Immature natural killer cell (primary cell): ENCODE measurements around the gene FLYWCH1. TPM values are rescaled to one million over a fixed set of nuclear protein-coding genes. Genes with fewer than 3 reads are reported as not detected.

Source experiments
- DNase-seq, 3 donors: peaks; one replicate each; pipeline ENCODE4 v3.0.0; 2022; ENCODE audit warnings: mixed read lengths in 1 of 3
- H3K27ac Mint-ChIP-seq, 6 donors: one replicate each; pipeline ENCODE4 v1.8.0; 2020; ENCODE audit warnings: mixed read lengths in 6 of 6, mild to moderate bottlenecking in 5 of 6, inconsistent platforms in 4 of 6, moderate library complexity in 3 of 6
- H3K27me3 Mint-ChIP-seq, 3 donors: one replicate each; pipeline ENCODE4 v1.8.0; 2020 to 2021; ENCODE audit warnings: low read depth in 3 of 3, mild to moderate bottlenecking in 3 of 3, mixed read lengths in 3 of 3, moderate library complexity in 3 of 3, inconsistent platforms in 1 of 3
- H3K36me3 Mint-ChIP-seq, 3 donors: one replicate each; pipeline ENCODE4 v1.8.0; 2020; ENCODE audit warnings: mixed read lengths in 3 of 3, inconsistent platforms in 2 of 3, mild to moderate bottlenecking in 2 of 3
- H3K4me1 Mint-ChIP-seq, 2 donors: one replicate each; pipeline ENCODE4 v1.8.0; 2020; ENCODE audit warnings: inconsistent platforms in 2 of 2, mild to moderate bottlenecking in 2 of 2, mixed read lengths in 2 of 2, moderate library complexity in 1 of 2
- H3K4me3 Mint-ChIP-seq, 5 donors: one replicate each; pipeline ENCODE4 v1.8.0; 2020; ENCODE audit warnings: mild to moderate bottlenecking in 5 of 5, mixed read lengths in 5 of 5, inconsistent platforms in 3 of 5, moderate library complexity in 3 of 5
- H3K9me3 Mint-ChIP-seq, 6 donors: one replicate each; pipeline ENCODE4 v1.8.0; 2020; ENCODE audit warnings: mild to moderate bottlenecking in 6 of 6, mixed read lengths in 6 of 6, inconsistent platforms in 4 of 6, moderate library complexity in 3 of 6
- polyA plus RNA-seq, 3 donors: library from polyadenylated mRNA; unstranded; fragments of 300-500 nt; fragmentation: Illumina TruSeq; gene quantifications; one replicate each; pipeline ENCODE4 v1.2.3, GENCODE V29; 2021

The FLYWCH1 gene
- polyA plus RNA-seq, 3 donors from 2014 or later, result 2.5 to 16.1 (median 4.8) TPM

DNA sequence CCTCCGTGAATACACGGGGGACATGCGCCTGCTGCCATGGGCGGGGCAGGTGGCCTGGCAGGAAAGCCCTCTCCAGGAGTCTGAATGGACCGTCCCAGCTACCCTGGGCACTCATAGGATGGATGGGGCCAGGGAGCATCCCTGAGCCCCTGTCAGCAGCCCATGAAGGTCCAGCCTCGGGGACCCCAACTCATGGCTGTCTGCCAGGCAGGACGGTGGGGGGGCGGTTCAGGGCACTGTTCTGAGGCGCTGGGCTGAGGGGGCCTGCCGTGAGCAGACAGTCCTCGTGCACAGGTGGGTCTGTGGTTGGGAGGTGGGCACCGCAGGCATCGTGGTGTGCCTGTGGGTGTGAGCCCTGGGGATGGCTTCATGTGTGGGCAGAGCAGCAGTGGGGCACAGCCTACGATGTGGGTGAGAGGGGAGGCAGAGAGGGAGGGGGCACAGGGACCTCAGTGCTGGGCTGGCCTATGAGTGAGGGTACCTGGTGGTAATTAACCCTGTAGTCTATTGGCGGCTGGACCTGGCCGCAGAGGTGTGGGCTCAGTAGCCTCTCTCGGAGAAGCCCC is 75.0 kb downstream of the FLYWCH1 start:
- DNase-seq, result no peak
- H3K4me3 Mint-ChIP-seq, result no peak overlapping the region
- no peaks in the 10 kb centered on the region for H3K9me3 Mint-ChIP-seq
- no peak overlapping the region for H3K27ac Mint-ChIP-seq
- H3K36me3 Mint-ChIP-seq, result no peaks in the 10 kb centered on the region
- peaks cover 1 to 2% (median 1%) of the 10 kb centered on the region in 3 donors for H3K27me3 Mint-ChIP-seq
- H3K4me1 Mint-ChIP-seq, result peaks cover 8 to 9% of the 10 kb centered on the region in 2 donors

- Mint-ChIP-seq H3K27me3 (peaks cover 0 to 1% (median 1%) of the 10 kb centered on the region in 3 donors), H3K9me3 (no peaks in the 10 kb centered on the region), H3K27ac (no peak overlapping the region), H3K36me3 (no peaks in the 10 kb centered on the region), H3K4me1 (peaks cover 3 to 6% of the 10 kb centered on the region in 2 donors), H3K4me3 (no peak overlapping the region)
- no peak for DNase-seq
Measured at GRCh38 chr16:2987286-2987685, 75.6 kb downstream of the FLYWCH1 start.

- Mint-ChIP-seq H3K4me1 (peaks cover 0 to 4% of the 10 kb centered on the region in 2 donors), H3K27ac (no peak overlapping the region), H3K36me3 (no peaks in the 10 kb centered on the region), H3K4me3 (no peak overlapping the region), H3K9me3 (no peaks in the 10 kb centered on the region), H3K27me3 (no peaks in the 10 kb centered on the region)
- no peak for DNase-seq
Measured at GRCh38 chr16:2987833-2988232, 76.1 kb downstream of the FLYWCH1 start.

DNA sequence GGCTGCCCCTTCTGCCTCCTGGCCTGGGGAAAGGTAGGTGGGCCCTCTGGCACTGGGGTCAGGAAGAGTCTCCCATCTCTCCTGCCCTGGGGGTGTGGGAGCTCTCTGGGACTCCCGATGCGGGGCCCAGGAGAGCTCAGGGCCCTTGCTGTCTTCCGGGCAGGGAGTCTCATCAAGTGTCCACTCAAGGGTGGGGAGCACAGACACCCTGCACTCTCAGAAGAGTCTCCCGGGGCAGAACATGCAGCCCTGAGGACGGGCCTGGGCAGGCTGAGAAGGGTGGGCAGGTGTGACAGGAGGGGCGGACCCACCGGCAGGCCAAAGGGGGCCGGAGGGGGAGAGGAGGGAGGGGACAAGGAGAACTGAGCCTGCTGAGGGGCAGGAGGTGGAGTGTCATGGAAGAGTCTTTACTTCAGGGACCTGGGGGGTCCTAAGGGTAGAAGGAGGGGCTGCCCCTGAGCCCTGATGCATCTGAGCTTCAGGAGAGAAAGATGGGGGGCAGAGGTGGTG is 76.9 kb downstream of the FLYWCH1 start:
- peaks cover 0 to 4% of the 10 kb centered on the region in 2 donors for H3K4me1 Mint-ChIP-seq
- H3K27me3 Mint-ChIP-seq, result no peaks in the 10 kb centered on the region
- no peak overlapping the region for H3K4me3 Mint-ChIP-seq
- H3K9me3 Mint-ChIP-seq, result no peaks in the 10 kb centered on the region
- no peaks in the 10 kb centered on the region for H3K36me3 Mint-ChIP-seq
- no peak overlapping the region for H3K27ac Mint-ChIP-seq
- no peak for DNase-seq

GRCh38 chr16:2990891-2991290 is 79.2 kb downstream of the FLYWCH1 start:
- Mint-ChIP-seq H3K4me3 (no peak overlapping the region), H3K27me3 (no peaks in the 10 kb centered on the region), H3K36me3 (no peaks in the 10 kb centered on the region), H3K9me3 (no peaks in the 10 kb centered on the region), H3K27ac (no peak overlapping the region), H3K4me1 (no peaks in the 10 kb centered on the region)
- no peak for DNase-seq

DNA sequence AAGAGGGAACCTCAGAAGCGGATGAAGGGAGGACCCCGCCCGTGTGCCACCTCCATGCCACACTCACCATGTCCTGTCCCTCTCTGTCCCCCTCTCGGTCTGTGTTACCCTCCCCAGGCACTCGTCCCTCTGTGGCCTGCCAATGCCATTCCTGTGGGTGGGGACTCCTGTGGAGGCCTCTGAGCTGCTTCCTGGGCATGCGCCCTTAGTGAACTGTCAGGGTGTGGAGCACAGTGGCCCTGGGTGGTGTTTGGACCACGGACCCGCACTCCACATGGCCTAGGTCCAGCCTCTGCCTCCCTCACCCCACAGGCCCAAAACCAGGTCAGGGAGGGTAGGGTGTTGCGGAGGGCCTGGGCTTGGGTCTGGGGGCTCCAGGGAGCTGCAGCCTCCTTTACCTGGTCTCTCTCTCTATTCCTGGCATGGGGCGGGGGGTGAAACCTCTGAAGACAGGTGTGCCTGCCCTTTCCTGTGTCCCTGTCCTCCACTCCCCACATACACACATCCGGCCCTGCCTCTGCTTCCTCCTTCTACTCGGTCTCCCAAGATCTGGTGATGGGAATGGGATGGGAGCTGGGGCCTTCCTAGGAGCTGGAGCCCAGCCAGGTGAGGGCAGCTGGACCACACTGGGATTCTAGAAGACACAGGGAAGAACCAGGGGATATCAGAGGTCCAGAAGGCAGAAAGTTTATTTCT is 80.0 kb downstream of the FLYWCH1 start:
- Mint-ChIP-seq H3K4me3 (no peak overlapping the region), H3K27me3 (no peaks in the 10 kb centered on the region), H3K27ac (no peak overlapping the region), H3K36me3 (no peaks in the 10 kb centered on the region), H3K9me3 (no peaks in the 10 kb centered on the region), H3K4me1 (no peaks in the 10 kb centered on the region)
- DNase-seq, result no peak

DNA sequence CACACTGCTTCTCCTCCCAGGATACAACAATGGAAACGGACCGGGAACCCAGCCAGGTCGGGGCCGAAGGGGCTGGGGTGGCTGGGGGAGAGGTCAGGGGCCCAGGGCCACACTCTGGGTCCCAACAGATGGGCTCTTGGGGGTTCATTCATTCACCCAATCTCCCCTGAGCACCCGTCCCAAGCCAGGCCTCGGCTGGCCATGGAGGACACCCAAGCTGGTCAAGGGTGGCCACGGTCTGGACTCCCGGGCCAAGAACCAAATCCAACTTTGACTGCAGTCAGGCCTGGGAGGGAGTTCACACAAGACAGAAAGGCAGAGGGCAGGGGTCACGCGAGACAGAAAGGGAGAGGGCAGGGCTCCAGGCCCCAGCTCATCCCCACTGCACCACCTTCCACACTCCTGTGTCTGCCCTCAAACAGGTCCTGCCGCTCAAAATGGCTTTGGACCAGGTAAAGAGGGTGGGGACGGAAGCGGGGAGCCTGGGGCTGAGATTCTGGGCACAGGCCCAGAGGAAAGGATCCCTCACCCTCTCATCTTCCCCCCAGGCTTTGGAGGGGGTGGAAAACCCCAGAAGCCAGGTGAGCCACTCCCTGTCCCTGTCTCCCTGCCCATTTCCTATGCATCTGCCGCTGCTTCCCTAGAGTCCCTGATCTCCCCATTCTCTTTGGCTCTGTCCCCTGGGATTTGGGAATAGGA is 80.8 kb downstream of the FLYWCH1 start:
- H3K36me3 Mint-ChIP-seq, result no peaks in the 10 kb centered on the region
- no peak overlapping the region for H3K27ac Mint-ChIP-seq
- H3K27me3 Mint-ChIP-seq, result no peaks in the 10 kb centered on the region
- no peak for DNase-seq
- H3K9me3 Mint-ChIP-seq, result no peaks in the 10 kb centered on the region
- H3K4me3 Mint-ChIP-seq, result no peak overlapping the region
- no peaks in the 10 kb centered on the region for H3K4me1 Mint-ChIP-seq

DNA sequence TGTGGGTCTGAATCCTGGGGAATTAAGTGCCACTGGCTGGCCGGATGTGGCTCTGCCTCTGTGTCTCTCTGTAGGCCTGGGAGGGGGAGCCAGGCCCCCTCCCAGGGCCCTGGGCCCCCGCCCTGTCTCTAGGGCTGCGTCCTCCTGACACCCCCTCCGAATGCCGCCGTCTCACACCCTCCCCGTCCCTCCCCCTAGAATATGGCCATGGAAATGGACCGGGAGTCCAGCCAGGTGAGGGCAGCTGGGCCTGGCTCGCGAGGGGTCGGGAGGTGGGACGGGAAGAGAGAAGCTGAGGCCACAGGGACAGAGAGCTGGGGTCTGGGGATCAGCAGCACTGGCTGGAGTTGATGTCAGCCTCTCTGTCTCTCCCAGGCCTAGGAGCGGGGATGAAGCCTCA is 84.6 kb downstream of the FLYWCH1 start:
- DNase-seq, result no peak
- Mint-ChIP-seq H3K4me1 (no peaks in the 10 kb centered on the region), H3K4me3 (no peak overlapping the region), H3K36me3 (no peaks in the 10 kb centered on the region), H3K9me3 (no peaks in the 10 kb centered on the region), H3K27ac (no peak overlapping the region), H3K27me3 (no peaks in the 10 kb centered on the region)

DNA sequence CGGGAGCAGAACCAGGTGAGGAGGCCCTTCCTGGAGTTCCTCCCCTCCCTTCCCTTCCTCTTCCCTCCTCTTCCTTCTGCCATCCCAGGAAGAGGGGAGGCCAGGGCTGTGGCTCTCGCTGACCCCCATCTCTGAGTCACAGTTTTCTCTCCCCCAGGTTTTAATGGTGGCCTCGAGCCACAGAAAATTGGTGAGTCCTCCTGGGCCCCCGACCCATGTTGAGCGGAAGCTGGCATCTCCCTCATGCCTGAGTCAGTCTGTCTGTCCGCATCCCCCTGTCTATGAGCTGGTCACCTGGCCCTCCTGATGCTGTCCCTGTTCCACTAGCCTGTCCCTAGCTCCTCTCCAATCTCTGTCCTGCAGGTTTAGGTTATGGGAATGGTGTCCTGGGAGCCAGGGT is 88.2 kb downstream of the FLYWCH1 start:
- Mint-ChIP-seq H3K4me3 (no peak overlapping the region), H3K4me1 (peaks cover 0 to 7% of the 10 kb centered on the region in 2 donors), H3K36me3 (no peaks in the 10 kb centered on the region), H3K27me3 (peaks cover 0 to 7% (median 5%) of the 10 kb centered on the region in 3 donors), H3K27ac (no peak overlapping the region), H3K9me3 (no peaks in the 10 kb centered on the region)
- DNase-seq, result no peak

- Mint-ChIP-seq H3K27me3 (peaks cover 0 to 9% (median 5%) of the 10 kb centered on the region in 3 donors), H3K4me3 (no peak overlapping the region), H3K4me1 (peaks cover 0 to 7% of the 10 kb centered on the region in 2 donors), H3K36me3 (no peaks in the 10 kb centered on the region), H3K9me3 (no peaks in the 10 kb centered on the region), H3K27ac (peak overlapping the region in 1 of 6 donors; percentile 28)
- no peak for DNase-seq
Measured at GRCh38 chr16:3000540-3000939, 88.8 kb downstream of the FLYWCH1 start.

Other genes with a start within 250 kb of the FLYWCH1 start
- gene KCTD5, start 229.4 kb upstream of the FLYWCH1 start, polyA plus RNA-seq, result 10 to 100 TPM; 22.2 to 38.9 (median 25.9) TPM
- gene PRSS27, start 191.7 kb upstream of the FLYWCH1 start, polyA plus RNA-seq, result under 1 TPM in 1 of 3 donors, not detected in 2; 0.18 TPM
- 100 to 1,000 TPM in 1 of 3 donors, 10 to 100 TPM in 2; 11.5 to 113 (median 24.2) TPM for gene SRRM2, start 159.3 kb upstream of the FLYWCH1 start, polyA plus RNA-seq
- gene ELOB, start 134.7 kb upstream of the FLYWCH1 start, polyA plus RNA-seq, result 100 to 1,000 TPM; 252 to 523 (median 328) TPM
- 1 to 10 TPM in 2 of 3 donors, not detected in 1; 1.1 to 4.0 TPM for gene PRSS33, start 124.4 kb upstream of the FLYWCH1 start, polyA plus RNA-seq
- not detected for gene PRSS41, start 113.5 kb upstream of the FLYWCH1 start, polyA plus RNA-seq
- 10 to 100 TPM in 1 of 3 donors, 1 to 10 TPM in 2; 3.1 to 11.0 (median 6.8) TPM for gene PRSS21, start 94.7 kb upstream of the FLYWCH1 start, polyA plus RNA-seq
- gene ZG16B, start 81.6 kb upstream of the FLYWCH1 start, polyA plus RNA-seq, result 1 to 10 TPM; 1.2 to 3.9 (median 1.5) TPM
- gene PRSS22, start 53.8 kb upstream of the FLYWCH1 start, polyA plus RNA-seq, result under 1 TPM in 2 of 3 donors, not detected in 1; 0.23 to 0.40 TPM
- 10 to 100 TPM; 15.9 to 24.5 (median 18.3) TPM for gene FLYWCH2, start 28.7 kb upstream of the FLYWCH1 start, polyA plus RNA-seq
- not detected for gene KREMEN2, start 52.3 kb downstream of the FLYWCH1 start, polyA plus RNA-seq
- gene PAQR4, start 57.4 kb downstream of the FLYWCH1 start, polyA plus RNA-seq, result 1 to 10 TPM; 2.7 to 3.5 (median 2.7) TPM
- gene PKMYT1, start 68.5 kb downstream of the FLYWCH1 start, polyA plus RNA-seq, result 1 to 10 TPM in 2 of 3 donors, not detected in 1; 3.2 to 4.3 TPM
- not detected for gene CLDN9, start 101.0 kb downstream of the FLYWCH1 start, polyA plus RNA-seq
- not detected for gene CLDN6, start 106.3 kb downstream of the FLYWCH1 start, polyA plus RNA-seq
- gene TNFRSF12A, start 108.4 kb downstream of the FLYWCH1 start, polyA plus RNA-seq, result 1 to 10 TPM; 1.2 to 1.4 (median 1.4) TPM
- gene HCFC1R1, start 112.0 kb downstream of the FLYWCH1 start, polyA plus RNA-seq, result 10 to 100 TPM; 17.2 to 37.3 (median 21.5) TPM
- gene THOC6, start 112.1 kb downstream of the FLYWCH1 start, polyA plus RNA-seq, result 10 to 100 TPM; 40.1 to 45.4 (median 42.1) TPM
- gene BICDL2, start 125.0 kb downstream of the FLYWCH1 start, polyA plus RNA-seq, result not detected
- gene MMP25, start 134.6 kb downstream of the FLYWCH1 start, polyA plus RNA-seq, result 1 to 10 TPM in 1 of 3 donors, under 1 TPM in 2; 0.19 to 2.2 (median 0.73) TPM
- gene IL32, start 153.7 kb downstream of the FLYWCH1 start, polyA plus RNA-seq, result 1,000 to 10,000 TPM in 1 of 3 donors, 100 to 1,000 TPM in 2; 878 to 1,331 (median 944) TPM
- gene ZSCAN10, start 187.4 kb downstream of the FLYWCH1 start, polyA plus RNA-seq, result under 1 TPM in 1 of 3 donors, not detected in 2; 0.13 TPM
- gene ZNF205, start 200.7 kb downstream of the FLYWCH1 start, polyA plus RNA-seq, result under 1 TPM in 1 of 3 donors, not detected in 2; 0.13 TPM
- 1 to 10 TPM; 1.7 to 4.5 (median 2.4) TPM for gene ZNF213, start 223.1 kb downstream of the FLYWCH1 start, polyA plus RNA-seq